Measurements from ENCODE around the gene SENP1.

The SENP1 gene

DNA sequence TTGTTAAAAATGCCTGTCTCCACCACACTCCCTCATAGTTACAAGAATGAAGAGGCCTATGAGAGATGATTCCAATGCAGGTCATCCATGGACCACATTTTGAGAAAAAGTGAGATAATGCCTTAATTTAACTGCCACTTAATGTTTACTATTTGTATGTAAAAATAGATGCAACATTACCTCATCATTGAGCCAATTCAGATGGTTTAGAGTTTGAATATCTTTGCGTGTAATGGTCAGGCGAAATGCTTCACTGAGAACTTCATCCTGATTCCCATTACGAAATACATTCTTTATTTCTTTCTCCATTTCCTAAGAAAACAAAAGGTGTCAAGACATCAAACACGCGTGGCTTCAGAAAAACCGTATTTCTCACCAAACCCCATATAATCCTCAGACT is 42.3 kb downstream of the SENP1 start:
- no peak for DNase-seq

GRCh38 chr12:48061938-48062719 is 43.8 kb downstream of the SENP1 start:
- DNase-seq = no peak

DNA sequence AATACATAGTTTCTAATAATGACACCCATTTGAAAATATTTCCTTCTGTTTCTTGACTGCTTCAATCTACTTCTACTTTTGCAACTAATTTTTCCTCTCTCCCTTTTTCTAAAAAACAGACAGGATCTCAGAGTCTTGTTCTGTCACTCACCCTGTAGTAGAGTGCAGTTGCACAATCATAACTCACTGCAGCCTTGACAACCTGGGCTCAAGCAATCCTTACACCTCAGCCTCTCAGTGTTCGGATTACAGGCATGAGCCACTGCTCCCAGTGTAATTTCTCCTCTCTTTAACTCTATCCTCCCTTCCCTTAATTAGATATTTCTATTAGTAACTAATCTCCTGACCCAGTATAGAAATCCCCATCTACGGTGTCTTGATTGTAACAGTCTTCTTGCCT is 45.4 kb downstream of the SENP1 start:
- DNase-seq = no peak

GRCh38 chr12:48058771-48059170 is 47.1 kb downstream of the SENP1 start:
- no peak for DNase-seq

- DNase-seq = no peak
These were observed 50.7 kb downstream of the SENP1 start for GRCh38 chr12:48054955-48055821.

DNA sequence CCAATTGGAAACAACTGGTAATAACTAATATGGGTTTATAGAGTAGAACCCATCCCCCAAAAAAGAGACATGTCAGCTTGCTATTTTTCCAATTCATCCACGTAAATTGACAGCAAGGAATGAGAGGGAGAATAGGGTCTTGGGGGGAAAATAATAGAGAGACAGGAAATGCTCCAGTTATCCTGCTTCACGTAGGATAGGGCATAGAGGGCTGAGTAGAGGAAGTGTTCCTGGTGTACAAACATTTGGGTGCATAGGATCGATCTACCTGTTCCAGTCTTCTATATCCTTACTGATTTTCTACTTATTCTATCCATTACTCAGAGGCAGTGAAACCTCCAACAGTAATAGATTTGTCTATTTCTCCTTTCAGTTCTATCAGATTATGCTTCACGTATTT is 52.0 kb downstream of the SENP1 start:
- DNase-seq = no peak

- no peak for DNase-seq
These were observed 52.8 kb downstream of the SENP1 start for GRCh38 chr12:48053122-48053521.

DNA sequence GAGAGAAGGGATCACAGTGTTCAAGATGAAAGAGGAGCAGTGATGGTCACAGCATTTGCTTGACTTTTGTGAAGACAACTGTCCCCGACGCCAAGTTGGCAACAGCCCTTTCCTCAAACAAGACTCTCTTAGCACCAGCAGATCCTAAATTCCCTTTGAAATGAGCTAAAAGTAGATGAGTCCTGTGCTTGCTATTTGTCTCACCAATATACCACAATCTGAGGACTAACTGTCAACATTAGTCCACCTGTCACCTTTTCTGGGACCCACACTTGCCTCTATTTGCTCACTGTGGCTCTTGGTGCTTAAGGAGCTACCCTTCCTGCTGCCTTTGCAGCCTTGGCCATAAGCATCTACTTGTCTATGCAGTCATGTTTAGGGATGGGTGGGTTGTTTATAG is 54.2 kb downstream of the SENP1 start:
- no peak for DNase-seq

DNA sequence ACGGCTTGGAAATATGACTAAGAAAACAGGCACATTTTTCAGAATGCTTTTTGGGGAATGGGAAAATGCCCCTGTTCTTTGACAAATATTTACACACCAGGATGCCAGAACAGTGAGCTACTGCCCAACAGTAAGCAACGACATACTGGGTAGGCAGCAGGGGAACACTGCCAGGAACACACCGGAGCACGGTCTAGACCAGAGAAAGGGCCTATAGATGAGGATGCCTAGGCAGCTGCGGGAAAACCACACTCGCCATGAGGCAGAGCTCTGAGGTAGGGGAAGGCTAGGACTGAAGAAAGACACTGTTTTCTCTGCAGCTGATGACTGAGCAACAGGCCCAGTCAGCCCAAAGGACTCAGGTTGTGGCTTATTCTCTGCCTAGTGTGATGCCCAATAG is 55.7 kb downstream of the SENP1 start:
- DNase-seq = no peak

- no peak for DNase-seq
These were observed 59.8 kb downstream of the SENP1 start for GRCh38 chr12:48045965-48046518.

- no peak for DNase-seq
These were observed 60.6 kb downstream of the SENP1 start for GRCh38 chr12:48045061-48045846.

- no peak for DNase-seq
These were observed 61.5 kb downstream of the SENP1 start for GRCh38 chr12:48044396-48044795.

DNA sequence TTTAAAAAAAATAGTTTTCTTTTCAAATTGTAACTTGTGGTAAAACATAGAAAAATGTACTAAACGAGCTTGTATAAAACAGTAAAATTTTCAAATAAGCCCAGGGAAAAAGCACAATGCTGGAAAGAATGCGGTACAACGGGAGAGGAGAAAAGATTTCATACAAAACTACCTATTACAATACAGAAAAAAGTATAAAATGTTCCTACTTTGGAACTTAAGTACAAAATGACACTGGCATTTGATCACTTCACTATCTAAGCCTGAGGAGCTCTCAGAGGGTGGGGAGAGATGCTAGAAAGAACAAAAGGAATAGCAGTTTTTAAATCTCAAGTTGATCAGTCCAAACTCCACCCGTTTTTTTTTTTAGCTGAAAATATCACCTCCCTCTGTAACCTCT is 62.1 kb downstream of the SENP1 start:
- no peak for DNase-seq

DNA sequence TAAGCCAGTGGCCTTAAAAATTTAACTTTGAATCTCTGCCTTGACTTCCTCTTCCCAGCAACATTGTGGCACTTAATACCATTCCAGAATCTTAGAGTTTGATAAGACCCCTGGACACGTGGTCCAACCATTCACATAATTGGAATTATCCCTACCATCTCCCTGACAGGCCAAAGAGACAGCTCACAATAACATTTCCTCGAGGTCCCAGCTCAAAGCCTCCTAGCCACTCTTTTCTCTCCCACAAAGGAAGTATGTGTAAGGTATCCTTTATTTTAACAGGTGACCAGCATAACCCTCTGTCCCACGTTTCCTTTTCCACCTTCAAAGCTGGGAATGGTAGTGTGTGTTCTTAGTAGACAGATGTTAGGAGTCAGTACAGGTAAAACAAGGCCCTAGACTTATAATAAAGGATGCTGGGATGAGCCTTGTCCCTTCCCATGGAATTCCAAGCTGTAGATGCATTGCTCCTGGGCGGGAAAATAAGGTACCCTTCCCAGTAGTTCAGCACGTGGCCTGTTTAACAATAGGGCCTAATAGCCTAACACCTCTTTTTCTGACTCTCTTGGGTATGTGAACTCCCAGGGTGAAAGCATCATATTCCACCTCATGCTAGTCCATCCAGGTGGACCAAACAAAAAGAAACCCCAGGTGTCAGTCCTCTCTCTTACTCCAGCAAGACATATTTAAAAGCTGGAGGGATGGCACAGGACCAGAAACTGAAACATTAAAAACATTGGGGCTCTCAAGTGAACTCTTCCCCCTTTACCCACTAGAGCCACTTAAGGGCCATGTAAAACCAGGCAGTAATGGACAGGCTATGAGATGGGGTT is 64.1 kb downstream of the SENP1 start:
- no peak for DNase-seq

GRCh38 chr12:48040354-48040753 is 65.5 kb downstream of the SENP1 start:
- DNase-seq = no peak

DNA sequence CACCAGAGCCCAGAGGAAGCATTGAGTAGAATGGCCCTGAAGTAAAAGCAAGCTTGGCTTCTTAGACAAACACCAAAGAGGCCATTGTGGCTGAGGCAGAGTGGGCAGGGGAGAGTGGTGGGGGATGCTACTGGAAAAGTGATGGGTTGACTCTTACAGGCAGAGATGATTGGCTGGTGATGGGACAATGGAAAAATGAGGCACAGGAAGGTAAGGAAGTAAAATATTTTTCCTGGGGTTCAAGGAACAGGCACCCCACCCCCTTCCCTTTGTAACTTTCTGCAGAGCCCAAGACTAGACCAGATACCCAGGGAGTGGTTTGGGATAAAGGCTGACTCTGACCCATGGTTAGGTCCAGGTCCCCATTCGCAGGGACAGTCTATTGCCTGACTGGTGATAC is 66.7 kb downstream of the SENP1 start:
- no peak for DNase-seq

DNA sequence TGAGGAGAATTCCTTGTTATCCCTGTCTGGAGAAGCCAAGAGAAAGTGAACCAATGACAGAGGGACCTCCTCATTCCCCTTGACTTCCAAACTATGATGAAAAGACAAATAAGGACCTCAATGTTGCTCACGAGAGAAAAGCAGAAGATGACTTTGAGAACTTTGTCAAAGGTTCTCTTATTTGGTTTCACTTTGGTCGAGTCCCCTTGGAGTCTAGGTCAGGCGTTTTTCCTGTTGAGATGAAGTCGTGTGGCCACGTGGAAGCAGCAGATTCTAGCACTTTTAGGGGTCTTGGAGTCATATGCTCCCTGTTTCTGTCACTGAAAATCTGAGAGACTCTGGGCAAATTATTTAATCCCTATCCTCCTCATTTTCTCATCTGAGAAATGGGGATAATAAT is 67.8 kb downstream of the SENP1 start:
- no peak for DNase-seq

DNA sequence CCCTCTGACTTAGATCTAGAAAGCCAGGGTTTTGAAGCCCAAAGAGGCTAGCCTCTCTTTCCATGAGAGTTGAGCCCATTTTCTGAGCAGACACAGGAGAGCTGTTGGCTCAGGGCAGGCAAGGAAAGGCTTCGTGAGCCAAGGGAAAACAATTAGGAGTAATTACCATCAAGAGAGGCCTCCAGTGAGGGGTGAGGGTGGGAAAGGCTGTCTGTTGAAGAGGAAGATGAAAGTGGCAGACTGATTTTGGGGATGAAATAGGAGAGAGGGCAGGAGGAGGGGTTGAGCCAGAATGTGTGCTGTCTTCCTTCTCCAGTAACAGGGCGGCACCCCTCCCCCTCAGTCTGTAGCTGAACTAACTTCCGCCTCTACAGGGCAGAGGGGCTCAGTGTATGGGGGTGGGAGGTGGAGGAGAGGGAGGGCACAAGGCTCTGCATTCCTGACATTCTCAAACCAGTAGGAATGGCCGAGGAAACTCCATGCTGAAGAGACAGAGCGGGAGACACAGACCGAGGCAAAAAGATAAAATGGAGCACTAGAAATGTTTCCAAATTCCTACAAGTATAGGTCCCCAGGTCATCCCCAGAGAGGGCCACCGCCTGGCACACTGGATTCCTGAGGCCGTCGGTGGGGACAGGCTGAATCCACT is 68.5 kb downstream of the SENP1 start:
- DNase-seq = no peak

DNA sequence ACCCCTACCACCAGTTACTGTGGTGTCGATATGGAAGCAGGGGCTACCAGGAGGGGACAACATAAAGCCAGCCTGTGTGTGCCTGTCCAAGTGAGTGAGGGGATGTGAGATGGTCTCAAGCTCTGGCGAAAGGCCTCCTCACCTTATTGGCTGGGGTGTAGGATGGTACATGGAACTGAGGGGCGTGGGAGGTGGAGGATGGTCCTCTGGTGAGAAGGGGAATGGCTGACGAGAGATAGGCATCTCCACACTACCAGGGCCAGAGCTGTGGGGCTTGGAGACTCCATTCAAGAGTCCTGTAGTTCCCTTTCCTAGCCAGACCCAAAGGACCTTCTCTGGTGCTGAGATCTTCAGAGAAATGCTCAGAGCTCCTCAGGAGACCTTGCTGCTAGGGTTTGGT is 69.1 kb downstream of the SENP1 start:
- no peak for DNase-seq

DNA sequence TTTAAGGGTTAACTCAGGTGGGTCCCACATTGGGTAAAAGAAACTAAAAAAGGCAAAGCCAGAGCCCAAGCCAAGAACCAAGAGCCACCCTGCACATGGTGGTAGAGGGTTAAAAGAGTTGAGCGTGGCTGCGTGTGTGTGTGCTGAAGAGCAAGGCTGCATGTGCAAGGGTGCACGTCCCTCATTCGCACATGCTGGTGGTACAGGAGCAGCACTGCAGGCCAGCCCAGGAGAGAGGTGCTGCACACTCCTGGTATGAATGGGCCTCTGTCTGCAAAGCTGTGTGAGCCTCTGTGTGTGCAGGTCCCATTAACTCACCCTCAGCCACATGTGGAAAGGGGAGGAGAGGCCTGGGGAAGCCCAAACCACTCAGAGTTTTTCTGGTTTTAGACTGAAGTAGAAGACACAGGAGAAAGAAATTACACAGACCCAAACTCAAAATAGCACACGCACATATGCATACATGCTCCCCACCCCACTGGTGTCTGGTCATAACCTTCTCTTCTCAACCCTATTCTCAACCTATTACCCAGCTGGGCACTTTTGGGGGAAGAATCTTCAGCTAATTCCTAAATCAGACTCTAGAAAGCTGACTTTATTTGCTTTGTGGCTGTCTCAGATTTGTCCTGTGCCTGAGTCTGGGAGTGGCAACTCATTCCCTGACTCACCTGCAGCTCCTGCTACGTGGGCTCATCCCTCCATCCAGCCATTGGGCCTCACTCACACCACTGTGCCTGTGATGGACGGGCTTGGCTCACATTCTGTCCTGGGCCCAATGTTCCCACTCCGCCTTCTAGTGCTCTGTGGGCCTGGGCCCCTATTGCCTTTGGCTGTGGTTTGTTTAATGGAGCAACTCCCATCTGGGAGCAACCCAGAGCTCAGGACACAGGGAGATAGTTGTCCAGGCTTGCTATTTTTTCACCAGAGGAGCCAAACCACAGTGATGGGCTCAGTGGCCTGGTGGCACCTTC is 70.8 kb downstream of the SENP1 start:
- DNase-seq = no peak
